ENCODE measurements around the gene UBE2J2.

The UBE2J2 gene

DNA sequence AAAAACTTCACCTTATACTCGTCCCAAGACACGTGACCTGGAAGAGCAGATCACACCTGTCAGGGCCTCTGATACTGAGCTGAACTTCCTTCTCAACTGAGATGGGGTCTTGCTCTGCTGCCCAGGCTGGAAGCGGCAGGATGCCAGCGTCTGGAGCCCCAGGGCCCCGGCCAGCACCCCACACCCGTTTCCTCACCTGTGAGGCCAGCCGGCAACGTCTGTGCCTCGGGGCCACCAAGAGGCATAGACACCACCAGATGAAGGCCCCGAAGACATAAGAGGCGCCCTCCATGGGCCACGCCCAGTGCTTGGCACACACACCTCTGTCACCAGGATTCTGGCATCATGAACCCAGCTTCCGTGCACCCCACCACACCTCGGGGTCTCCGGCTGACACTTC, 50.3 kb downstream of the UBE2J2 start:
- TF ChIP-seq CREB1 (IDR thresholded peaks at IDR 0.05; ENCODE audit: low read depth), result no peak
- no peak for TF ChIP-seq ZBTB7A (IDR thresholded peaks at IDR 0.05; ENCODE audit: low read depth)
- no peak for TF ChIP-seq YY1 (IDR thresholded peaks at IDR 0.05; ENCODE audit: low read depth)
- TF ChIP-seq, protein P1, sequence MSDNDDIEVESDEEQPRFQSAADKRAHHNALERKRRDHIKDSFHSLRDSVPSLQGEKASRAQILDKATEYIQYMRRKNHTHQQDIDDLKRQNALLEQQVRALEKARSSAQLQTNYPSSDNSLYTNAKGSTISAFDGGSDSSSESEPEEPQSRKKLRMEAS (IDR thresholded peaks at IDR 0.05), result no peak
- TF ChIP-seq, protein P2, sequence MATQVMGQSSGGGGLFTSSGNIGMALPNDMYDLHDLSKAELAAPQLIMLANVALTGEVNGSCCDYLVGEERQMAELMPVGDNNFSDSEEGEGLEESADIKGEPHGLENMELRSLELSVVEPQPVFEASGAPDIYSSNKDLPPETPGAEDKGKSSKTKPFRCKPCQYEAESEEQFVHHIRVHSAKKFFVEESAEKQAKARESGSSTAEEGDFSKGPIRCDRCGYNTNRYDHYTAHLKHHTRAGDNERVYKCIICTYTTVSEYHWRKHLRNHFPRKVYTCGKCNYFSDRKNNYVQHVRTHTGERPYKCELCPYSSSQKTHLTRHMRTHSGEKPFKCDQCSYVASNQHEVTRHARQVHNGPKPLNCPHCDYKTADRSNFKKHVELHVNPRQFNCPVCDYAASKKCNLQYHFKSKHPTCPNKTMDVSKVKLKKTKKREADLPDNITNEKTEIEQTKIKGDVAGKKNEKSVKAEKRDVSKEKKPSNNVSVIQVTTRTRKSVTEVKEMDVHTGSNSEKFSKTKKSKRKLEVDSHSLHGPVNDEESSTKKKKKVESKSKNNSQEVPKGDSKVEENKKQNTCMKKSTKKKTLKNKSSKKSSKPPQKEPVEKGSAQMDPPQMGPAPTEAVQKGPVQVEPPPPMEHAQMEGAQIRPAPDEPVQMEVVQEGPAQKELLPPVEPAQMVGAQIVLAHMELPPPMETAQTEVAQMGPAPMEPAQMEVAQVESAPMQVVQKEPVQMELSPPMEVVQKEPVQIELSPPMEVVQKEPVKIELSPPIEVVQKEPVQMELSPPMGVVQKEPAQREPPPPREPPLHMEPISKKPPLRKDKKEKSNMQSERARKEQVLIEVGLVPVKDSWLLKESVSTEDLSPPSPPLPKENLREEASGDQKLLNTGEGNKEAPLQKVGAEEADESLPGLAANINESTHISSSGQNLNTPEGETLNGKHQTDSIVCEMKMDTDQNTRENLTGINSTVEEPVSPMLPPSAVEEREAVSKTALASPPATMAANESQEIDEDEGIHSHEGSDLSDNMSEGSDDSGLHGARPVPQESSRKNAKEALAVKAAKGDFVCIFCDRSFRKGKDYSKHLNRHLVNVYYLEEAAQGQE (IDR thresholded peaks at IDR 0.05; ENCODE audit: low read depth), result no peak
- TF ChIP-seq EGR1 (IDR thresholded peaks at IDR 0.05), result no peak
- no peak for TF ChIP-seq TEAD4 (IDR thresholded peaks at IDR 0.05)
- no peak for TF ChIP-seq EP300 (IDR thresholded peaks at IDR 0.05; ENCODE audit: borderline replicate concordance)

DNA sequence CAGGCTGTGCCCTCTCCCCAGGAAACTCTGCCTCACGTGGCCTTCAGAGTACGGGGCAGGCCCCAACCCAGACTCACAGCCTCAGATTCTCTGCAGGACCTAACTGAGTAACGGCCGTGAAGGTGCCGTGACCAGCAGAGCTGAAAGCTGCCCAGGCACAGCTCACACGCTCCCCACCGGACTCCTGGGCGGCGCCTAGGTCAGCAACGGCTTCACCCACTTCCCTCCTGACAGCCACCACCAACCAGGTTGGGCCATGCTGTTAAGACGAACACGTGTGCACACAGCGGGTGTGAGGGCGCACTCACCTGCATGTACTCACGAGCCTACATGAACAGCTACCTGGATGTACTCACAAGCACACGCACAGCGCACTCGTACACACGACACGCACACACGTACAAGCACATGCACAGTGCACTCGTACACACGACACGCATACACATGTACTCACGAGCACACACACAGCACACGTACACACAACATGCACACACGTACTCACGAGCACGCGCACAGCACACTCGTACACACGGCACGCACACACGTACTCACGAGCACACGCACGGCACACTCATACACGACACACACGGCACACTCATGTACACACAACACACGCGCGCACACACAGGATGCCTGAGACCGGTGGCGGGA, 51.0 kb downstream of the UBE2J2 start:
- TF ChIP-seq, protein P2 (IDR thresholded peaks at IDR 0.05; ENCODE audit: low read depth), result no peak
- no peak for TF ChIP-seq RAD21 (IDR thresholded peaks at IDR 0.05; ENCODE audit: low read depth)
- TF ChIP-seq TEAD4 (IDR thresholded peaks at IDR 0.05), result no peak
- TF ChIP-seq, protein P1 (IDR thresholded peaks at IDR 0.05), result no peak
- TF ChIP-seq EP300 (IDR thresholded peaks at IDR 0.05; ENCODE audit: borderline replicate concordance), result no peak
- TF ChIP-seq CEBPB (IDR thresholded peaks at IDR 0.05), result no peak
- TF ChIP-seq FOXM1 (IDR thresholded peaks at IDR 0.05; ENCODE audit: borderline replicate concordance, low read depth), result no peak
- TF ChIP-seq ZBTB7A (IDR thresholded peaks at IDR 0.05; ENCODE audit: low read depth), result no peak
- no peak for TF ChIP-seq TAF1 (IDR thresholded peaks at IDR 0.05; ENCODE audit: low read depth)
- TF ChIP-seq NFIC (IDR thresholded peaks at IDR 0.05), result no peak
- TF ChIP-seq CREB1 (IDR thresholded peaks at IDR 0.05; ENCODE audit: low read depth), result no peak
- TF ChIP-seq, protein P3, sequence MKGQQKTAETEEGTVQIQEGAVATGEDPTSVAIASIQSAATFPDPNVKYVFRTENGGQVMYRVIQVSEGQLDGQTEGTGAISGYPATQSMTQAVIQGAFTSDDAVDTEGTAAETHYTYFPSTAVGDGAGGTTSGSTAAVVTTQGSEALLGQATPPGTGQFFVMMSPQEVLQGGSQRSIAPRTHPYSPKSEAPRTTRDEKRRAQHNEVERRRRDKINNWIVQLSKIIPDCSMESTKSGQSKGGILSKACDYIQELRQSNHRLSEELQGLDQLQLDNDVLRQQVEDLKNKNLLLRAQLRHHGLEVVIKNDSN (IDR thresholded peaks at IDR 0.05), result no peak
- no peak for TF ChIP-seq YY1 (IDR thresholded peaks at IDR 0.05; ENCODE audit: low read depth)

DNA sequence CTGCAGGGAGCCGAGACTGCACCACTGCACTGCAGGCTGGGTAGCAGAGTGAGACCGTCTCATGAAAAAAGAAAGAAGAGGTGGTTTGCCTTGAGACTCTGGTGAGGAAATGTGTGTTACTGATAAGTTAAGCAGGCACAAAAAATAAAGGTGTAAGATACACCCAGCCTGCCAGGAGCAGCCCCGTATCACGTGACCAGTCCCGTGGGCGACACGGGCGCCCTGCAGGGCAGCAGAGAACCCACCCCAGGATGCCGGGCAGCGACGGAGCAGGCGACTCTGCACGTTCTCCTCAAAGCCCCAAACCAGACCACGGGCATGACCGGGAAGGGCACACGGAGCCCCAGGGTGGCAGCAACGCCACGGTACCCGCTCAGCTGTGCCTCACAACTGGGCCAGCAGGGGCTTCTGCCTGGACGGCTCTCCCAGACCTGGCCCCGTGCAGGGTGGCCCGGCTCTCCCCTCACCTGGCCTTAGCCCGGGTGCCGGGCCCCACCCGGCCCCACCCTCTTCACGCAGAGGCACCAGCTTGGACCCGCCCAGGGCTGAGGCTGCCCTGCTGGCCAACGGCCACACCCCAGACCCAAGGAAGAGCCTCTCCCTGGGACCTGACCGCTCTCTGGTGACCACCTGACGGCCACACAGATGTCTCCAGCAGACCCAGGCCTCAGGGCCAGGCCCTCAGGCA, 51.6 kb downstream of the UBE2J2 start:
- TF ChIP-seq, protein P1 (IDR thresholded peaks at IDR 0.05), result no peak
- no peak for TF ChIP-seq TEAD4 (IDR thresholded peaks at IDR 0.05)
- TF ChIP-seq YY1 (IDR thresholded peaks at IDR 0.05; ENCODE audit: low read depth), result no peak
- TF ChIP-seq NFIC (IDR thresholded peaks at IDR 0.05), result no peak
- no peak for TF ChIP-seq ZBTB7A (IDR thresholded peaks at IDR 0.05; ENCODE audit: low read depth)
- no peak for TF ChIP-seq FOXM1 (IDR thresholded peaks at IDR 0.05; ENCODE audit: borderline replicate concordance, low read depth)
- no peak for TF ChIP-seq TAF1 (IDR thresholded peaks at IDR 0.05; ENCODE audit: low read depth)
- TF ChIP-seq RAD21 (IDR thresholded peaks at IDR 0.05; ENCODE audit: low read depth), result no peak
- TF ChIP-seq, protein P2 (IDR thresholded peaks at IDR 0.05; ENCODE audit: low read depth), result no peak
- TF ChIP-seq EGR1 (IDR thresholded peaks at IDR 0.05), result no peak
- TF ChIP-seq CREB1 (IDR thresholded peaks at IDR 0.05; ENCODE audit: low read depth), result no peak
- no peak for TF ChIP-seq CEBPB (IDR thresholded peaks at IDR 0.05)
- no peak for TF ChIP-seq TCF12 (IDR thresholded peaks at IDR 0.05; ENCODE audit: low read depth)
- TF ChIP-seq EP300 (IDR thresholded peaks at IDR 0.05; ENCODE audit: borderline replicate concordance), result no peak
- TF ChIP-seq, protein P3 (IDR thresholded peaks at IDR 0.05), result no peak

DNA sequence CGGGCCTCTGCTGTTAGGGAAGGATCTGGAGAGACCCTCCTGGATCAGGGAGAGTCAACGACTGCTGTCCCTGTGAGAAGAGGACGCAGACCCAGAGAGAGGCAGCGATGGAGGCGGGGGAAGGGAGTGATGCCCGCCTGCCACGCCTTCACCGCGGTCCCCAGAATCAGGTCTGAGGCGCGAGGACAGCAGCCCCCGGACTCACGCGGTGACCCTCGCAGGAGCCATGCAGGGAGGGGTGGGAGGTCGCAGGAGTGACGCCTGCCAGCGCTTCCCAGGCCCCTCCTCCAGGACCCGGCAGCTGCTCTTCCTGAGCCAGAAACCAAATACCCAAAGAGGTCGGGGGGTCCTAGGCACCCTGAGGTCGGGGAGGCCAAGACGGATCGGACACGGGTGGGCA, 53.5 kb downstream of the UBE2J2 start:
- TF ChIP-seq CEBPB (IDR thresholded peaks at IDR 0.05) (no peak), FOXM1 (IDR thresholded peaks at IDR 0.05; ENCODE audit: borderline replicate concordance, low read depth) (no peak), YY1 (IDR thresholded peaks at IDR 0.05; ENCODE audit: low read depth) (no peak), TEAD4 (IDR thresholded peaks at IDR 0.05) (no peak), CREB1 (IDR thresholded peaks at IDR 0.05; ENCODE audit: low read depth) (no peak), TAF1 (IDR thresholded peaks at IDR 0.05; ENCODE audit: low read depth) (no peak), TCF12 (IDR thresholded peaks at IDR 0.05; ENCODE audit: low read depth) (no peak), EP300 (IDR thresholded peaks at IDR 0.05; ENCODE audit: borderline replicate concordance) (no peak), EGR1 (IDR thresholded peaks at IDR 0.05) (no peak), NFIC (IDR thresholded peaks at IDR 0.05) (no peak)
- TF ChIP-seq, protein P1 (IDR thresholded peaks at IDR 0.05), result no peak
- TF ChIP-seq, protein P3 (IDR thresholded peaks at IDR 0.05), result no peak
- TF ChIP-seq, protein P2 (IDR thresholded peaks at IDR 0.05; ENCODE audit: low read depth), result no peak
